SKM-1 (cell line): ENCODE data around the gene CREBRF.
"Not testable (repeated sequence)": the region's sequence is repeated elsewhere in the genome, so short reads cannot be mapped to it uniquely, and the experiment has no call there.

ENCODE experiments used
- DNase-seq: peaks from one replicate; lab custom pipeline; 2025; ENCODE audit not compliant: unreplicated experiment; lab: John Stamatoyannopoulos, UW

Gene CREBRF

DNA sequence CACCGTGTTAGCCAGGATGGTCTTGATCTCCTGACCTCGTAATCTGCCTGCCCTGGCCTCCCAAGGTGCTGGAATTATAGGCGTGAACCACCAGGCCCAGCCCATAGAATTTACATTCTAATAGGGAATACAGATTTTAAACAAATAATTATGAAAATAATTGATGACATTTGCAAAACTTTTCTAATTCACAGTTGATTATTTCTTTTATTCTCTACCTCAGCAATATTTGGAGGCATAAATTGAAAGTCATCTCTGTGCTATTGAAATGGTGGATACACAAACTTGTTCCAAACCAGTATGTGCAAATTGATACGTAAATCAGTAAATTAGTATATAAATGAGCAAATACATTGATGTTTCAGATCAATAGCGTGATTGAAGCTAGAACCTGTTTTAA, 96.4 kb downstream of the CREBRF start:
- no peak for DNase-seq

DNA sequence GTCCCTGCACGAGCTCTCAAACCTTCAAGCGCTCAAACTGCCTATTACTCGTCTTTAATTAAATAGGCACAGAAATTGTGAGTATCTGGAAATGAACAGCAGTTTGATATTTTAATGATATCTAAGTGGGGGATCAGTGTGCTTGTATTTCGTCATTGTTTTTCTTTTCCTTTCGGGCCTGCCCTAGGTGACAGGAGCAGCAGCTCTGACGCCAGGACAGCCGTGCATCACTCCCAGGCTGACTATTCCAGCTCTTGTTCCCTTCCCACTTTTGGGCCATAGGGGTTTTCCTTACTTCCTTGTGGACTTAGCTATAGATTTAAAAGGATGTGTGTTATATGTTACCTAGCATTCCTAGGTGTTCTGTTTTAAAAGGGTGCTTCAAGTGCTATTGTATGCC, 97.7 kb downstream of the CREBRF start:
- no peak for DNase-seq

DNA sequence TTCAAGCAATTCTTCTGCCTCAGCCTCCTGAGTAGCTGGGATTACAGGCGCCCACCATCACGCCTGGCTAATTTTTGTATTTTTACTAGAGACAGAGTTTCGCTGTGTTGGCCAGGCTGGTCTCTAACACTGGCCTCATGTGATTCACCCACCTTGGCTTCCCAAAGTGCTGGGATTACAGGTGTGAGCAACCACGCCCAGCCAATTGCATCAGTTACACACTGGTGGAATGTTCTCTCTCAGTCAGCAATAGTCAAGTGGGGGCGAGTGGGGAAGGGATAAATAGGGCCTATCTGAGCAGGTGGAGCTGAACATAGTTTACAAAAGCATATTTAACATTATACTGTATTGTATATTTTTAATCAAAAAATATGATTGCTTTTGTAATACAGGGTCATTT, 98.5 kb downstream of the CREBRF start:
- DNase-seq: not testable (repeated sequence)

DNA sequence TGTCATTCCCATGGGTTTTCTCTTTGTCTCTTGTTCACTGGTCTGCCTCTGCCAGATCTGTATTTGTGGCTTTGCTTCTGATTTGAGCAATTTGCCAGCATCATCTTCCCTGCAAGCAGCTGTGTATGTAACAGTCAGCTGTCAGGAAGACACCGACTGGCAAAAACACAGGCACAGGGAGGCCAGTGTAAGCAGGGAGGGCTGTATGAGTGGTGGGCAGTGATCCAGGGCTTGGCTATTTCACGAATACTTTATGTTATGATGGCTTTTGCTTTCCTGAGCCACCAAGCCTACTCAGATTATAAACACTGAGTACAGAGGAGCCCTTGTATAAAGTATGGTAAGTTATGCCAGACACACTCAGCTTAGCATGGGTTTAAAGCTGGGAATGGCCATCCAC, 99.8 kb downstream of the CREBRF start:
- DNase-seq: no peak

DNA sequence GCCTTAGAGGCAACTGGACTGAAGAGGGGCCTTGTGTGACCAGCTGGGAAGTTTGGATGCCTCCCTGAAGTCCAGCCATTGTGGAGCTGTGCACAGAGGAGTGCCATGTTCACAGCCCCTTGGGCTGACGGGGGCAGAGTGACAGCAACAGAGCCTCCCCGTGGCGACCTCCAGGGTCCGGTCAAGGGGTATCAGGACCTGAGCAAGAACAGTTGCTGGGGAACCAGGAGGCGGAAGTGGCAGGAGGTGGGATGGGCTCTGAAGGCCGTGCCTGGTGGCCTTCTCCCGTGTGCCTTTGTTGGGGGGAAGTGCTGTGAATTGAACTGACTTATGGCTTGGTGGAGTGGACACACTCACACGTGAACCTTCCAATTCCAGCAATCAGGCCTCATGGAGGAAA, 102.2 kb downstream of the CREBRF start:
- DNase-seq: no peak

DNA sequence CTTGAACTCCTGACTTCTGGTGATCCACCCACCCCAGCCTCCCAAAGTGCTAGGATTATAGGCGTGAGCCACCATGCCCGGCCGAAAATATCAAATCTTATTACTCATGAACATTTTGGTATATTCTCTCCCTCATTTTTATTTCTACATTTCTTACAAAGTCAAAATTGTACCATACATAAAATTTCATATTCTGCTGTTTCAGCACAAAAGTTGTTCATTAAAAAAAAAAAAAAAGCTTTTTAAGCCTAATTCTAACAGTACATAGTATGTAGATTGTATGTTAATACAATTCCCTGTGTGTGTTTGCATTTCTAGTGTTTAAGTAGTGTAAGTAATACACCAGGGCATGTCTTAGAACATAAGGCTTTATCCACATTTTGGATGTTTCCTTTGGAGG, 103.1 kb downstream of the CREBRF start:
- no peak for DNase-seq

DNA sequence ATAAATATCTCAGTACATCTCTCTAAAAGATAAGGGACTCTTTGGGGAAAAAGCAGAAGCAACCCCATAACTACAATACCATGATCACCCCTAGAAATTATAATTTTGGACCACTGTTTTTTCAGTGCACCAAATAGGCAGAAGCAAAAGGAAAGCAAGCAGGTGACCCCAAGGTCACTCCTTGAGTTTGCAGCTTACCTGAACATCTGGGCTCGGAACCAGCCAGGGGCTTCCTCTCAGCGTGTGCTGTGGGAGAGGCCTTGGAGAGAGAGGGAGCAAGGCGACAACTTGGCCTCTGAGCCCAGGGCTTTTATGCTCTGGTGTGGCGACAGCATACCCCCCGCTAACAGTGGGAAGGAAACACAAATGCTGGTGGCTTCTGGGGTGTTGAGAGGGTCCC, 105.0 kb downstream of the CREBRF start:
- no peak for DNase-seq

DNA sequence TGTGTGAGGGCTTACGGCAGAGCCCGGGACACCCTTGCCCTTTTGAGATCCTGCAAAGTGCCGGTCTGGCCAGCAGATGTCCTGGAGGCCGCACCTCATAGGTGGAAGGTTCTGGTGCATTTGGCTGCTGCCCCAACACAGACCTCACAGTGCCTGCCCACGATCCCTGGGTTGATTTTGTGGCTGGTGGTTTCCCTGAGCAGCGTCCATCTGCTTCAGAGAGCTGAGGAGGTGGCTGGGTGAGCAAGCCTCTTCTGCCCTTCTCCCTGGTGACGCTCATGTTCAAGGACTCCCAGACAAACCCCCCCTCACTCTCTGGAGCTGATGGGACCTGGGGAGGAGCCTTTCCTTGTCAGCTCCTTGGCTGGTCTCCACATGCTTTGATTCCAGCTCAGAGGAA, 107.1 kb downstream of the CREBRF start:
- no peak for DNase-seq

DNA sequence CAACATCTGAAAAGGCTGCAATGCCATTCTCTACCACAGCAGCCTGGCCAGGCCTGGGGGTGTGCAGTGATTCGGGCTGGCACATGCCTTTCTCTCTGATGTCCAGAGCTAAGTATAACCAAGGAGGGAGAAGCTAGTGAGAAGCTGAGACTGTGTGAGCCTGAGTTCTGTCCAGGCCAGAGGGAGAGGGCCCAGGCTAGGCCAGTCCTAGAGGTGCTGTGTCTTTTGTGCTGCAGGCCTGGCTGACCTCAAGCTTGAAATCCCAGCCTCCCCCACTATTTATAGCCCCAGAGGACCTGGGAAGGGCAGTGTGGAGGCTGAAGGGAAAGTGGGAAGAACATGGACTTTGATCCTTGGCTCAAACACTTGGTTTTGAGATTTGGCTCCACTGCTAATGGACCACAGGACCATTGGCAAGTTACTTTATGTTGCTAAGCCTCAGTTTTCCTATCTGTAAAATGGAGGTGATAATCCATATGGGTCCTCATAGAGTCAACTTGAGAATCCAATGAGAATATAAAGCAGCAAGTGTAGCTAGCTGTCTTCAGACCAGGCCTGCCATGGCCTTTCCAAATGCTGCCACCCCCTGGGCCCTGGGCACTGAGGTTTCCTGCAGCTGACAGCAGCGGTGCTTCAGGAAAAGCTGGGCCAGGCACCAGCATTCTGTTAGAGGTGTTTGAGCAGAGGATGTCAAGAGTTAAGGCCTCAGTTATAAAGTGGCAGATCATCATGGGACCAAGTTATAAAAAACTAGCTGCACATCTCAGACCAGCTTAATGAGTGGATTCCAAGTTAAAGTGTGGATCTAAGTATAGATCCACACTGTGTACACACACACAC, 109.2 kb downstream of the CREBRF start:
- DNase-seq: no peak

DNA sequence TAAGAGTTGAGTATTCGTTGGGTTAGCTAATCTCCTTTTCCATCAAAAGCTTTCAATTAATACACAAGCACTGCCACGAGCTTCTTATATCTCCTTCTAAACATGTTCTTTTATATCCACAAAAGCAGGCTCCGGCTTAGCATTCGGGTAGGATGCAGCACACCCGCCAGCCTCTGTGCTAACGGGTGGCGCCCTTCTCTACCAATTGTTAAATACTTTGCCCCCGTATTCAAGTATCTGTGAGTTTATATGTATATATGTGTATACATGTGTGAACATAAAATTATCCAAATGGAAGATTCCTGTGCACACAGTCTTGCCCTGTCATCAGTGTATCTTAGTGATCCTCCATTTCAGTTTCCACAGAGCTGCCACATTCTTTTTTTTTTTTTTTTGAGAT, 116.0 kb downstream of the CREBRF start:
- no peak for DNase-seq

DNA sequence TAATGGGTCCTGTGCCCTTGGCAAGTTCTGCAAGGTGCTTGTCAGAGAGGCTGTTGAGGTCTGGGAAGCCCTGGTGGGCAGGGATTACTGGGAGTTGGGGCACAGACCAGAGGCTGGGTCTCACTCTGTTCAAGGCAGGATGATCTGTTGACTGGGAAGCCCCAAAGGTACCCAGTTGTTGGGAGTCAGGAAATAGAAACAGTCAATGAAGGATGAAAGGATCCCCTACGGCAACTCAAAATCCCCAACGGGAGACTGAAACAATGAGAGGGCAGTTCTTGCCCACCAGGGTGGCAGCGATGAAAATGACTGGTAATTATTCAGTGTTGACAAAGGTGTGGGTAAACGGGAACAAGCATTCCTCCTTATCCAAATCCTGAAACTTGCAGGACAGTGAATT, 119.4 kb downstream of the CREBRF start:
- DNase-seq: no peak

DNA sequence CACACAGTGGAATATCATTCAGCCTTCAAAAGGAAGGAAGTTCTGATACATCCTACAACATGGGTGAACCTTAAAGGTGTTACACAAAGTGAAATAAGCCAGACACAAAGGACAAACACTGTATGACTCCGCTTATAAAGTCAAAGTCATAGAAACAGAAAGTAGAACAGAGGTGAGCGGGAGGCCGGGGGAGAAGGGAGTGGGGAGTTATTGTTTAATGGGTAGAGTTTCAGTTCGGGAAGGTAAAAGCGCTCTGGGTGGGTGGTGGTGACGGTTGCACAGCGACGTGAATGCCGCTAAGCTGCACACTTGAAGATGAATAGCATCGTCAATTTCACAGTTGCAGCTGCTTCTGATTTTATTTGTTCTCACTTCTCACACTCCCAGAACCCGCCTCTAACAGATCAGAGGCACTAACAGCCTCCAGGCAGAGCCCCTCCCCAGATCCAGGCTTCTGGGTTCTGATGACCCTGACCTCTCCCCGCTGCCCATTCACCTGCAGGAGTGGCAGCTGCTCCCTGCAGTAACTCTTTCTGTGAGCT, 122.3 kb downstream of the CREBRF start:
- DNase-seq: no peak

DNA sequence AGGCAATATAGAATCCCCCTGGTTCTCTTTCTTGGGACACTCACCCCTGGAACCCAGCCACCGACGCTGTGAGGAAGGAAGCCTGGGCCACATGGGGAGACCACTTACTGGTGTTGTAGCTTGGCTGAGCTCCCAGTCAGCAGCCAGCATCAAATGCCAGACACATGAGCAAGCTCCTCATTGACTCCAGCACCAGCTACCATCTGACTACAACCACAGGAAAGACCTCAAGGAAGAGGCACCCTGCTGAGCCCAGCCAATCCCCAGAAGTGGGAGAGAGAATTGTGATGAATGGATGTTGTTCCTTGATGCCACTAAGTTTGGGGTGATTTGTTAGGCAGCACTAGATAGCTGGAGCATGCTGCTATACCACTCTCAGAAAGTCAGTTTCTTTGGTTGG, 124.2 kb downstream of the CREBRF start:
- DNase-seq: no peak

DNA sequence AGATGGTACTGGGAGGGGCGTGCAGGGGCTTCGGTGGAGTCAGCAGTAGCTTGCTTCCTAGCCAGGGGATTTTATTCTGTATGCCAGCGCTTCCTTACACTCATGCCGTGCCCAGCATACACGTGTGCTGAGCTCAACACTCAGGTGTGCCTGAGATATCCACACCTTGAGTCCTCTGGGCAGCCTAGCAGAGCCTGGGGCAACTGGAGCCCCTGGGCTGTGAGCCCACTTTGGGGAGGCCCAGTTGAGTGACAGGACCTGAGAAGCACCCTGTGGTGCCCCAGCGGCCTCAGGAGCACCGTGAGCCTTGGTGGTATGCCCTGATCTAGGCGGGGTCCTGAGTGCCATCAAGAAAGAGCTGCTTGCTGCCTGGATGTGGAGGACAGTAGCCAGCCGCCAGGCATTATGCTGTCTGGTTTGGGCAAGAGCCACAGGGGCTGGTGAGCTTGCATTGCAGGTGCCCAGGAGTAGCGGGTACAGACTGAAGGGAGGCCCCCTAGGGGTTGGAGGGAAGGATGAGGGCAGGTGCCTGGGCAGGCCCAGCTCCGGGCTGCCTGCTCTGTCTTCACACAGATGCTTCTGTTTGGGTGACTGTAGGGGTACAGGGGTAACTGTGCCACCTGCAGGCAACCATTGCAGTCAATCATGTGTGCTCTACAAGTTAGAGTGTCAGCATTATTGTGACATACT, 131.0 kb downstream of the CREBRF start:
- no peak for DNase-seq

DNA sequence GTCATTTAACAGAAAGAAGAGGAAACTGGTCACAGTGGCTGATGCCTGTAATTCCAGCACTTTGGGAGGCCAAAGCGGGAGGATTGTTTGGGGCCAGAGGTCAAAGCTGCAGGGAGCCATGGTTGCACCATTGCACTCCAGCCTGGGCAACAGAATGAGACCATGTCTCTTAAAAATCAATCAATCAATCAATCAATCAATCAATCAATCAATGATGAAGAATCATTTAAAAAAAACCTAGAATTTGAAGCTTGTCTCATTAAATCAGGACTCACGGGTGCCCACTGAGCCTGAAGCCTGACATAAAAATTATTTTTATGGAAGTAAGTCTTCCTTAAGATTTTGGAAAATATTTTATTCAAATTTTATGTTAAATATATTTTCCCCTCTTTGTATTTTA, 132.1 kb downstream of the CREBRF start:
- DNase-seq: no peak
